HG02938 (cell line): Measurements from ENCODE around the gene CC2D1A.
"Not testable (repeated sequence)": the region's sequence is repeated elsewhere in the genome, so short reads cannot be mapped to it uniquely, and the experiment has no call there.

Source experiments
- ATAC-seq: cut with Tn5 transposase; IDR thresholded peaks from one replicate; pipeline ENCODE4 v1.9.1; 2021; ENCODE audit warnings: mild to moderate bottlenecking, moderate library complexity; ENCODE audit not compliant: unreplicated experiment

CC2D1A gene

GRCh38 chr19:13902993-13903555 lies 2.9 kb upstream of the CC2D1A start:
- ATAC-seq: no peak

DNA sequence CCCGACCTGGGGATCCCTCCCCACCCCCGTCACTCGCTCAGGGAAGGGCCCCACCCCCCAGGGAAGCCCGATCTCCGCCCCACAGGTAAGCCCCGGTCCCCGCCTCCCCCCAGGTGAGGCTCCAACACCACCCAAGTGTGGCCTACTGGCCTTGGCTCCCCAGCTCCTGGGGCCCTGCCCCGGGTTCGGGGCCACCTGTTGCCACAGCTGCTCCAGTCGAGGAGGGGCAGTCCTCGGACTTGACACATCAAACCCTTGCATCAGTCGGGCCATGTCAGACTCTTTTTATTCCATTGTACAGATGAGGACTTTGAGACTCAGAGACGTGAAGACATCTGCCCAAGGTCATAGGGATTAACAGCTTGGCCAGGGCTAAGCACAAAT lies 512 bp downstream of the CC2D1A start:
- ATAC-seq: no peak

- ATAC-seq: no peak
These were observed 909 bp downstream of the CC2D1A start for GRCh38 chr19:13906910-13907309.

GRCh38 chr19:13908674-13909073 lies 2.7 kb downstream of the CC2D1A start:
- ATAC-seq: no peak

DNA sequence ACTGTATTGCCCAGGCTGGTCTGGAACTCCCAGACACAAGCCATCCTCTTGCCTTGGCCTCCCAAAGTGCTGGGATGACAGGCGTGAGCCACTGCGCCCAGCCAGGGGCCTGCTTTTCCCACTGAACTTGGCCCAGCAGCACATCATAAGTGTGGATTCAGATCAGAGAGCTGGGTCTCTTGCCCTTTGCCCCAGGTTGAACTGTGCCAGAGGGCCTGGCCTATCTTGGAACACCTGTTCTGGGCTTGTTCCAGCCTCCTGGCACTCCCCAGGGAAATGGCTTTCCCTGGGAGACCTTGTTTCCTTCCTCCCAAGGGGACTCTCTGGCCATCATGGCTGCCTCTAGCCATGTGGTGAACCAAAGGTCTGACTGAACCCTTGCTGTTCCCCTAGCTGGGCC lies 3.4 kb downstream of the CC2D1A start:
- ATAC-seq: no peak

GRCh38 chr19:13913352-13913751 lies 7.4 kb downstream of the CC2D1A start:
- ATAC-seq: no peak

DNA sequence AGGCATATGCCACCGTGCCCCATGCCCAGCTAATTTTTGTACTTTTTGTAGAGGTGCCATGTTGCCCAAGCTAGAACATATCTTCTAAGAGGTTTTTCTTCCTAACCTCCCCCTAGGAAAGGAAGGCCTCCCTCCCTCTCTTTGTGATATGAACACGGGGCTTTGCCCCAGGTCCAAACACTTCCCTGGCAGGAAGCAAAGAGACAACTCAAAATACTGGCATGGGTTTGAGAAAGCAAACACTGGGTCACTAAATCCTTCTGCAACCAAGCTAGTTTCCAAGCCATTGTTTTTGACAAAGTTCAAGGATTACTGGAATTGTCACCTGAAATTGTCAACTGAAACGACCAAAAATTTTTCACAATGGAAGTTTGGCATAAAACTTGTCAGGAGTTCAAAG lies 8.8 kb downstream of the CC2D1A start:
- ATAC-seq: no peak

DNA sequence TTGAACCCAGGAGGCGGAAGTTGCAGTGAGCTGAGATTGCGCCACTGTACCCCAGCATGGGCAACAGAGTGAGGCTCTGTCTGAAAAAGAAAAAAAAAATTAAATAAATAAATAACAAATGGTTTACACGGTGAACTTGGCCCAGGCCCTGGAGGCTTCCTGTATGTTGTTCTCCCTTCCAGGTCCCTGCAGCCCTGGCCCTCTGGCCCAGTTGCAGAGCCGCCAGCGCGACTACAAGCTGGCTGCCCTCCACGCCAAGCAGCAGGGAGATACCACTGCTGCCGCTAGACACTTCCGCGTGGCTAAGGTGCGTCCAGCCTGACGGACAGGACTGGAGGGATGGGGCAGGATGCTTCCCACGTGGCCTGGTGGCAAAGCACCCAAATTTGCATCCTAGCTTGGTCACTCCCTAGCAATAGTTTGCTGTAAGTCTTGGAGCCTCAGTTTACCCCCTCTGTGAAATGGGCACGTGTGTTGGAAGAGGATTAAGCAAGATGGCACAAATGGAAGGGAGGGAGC lies 11.9 kb downstream of the CC2D1A start:
- no peak for ATAC-seq

- no peak for ATAC-seq
These were observed 12.9 kb downstream of the CC2D1A start for GRCh38 chr19:13918726-13919411.

- ATAC-seq: no peak
These were observed 14.5 kb downstream of the CC2D1A start for GRCh38 chr19:13920524-13920923.

- ATAC-seq: no peak
These were observed 15.1 kb downstream of the CC2D1A start for GRCh38 chr19:13920940-13921747.

DNA sequence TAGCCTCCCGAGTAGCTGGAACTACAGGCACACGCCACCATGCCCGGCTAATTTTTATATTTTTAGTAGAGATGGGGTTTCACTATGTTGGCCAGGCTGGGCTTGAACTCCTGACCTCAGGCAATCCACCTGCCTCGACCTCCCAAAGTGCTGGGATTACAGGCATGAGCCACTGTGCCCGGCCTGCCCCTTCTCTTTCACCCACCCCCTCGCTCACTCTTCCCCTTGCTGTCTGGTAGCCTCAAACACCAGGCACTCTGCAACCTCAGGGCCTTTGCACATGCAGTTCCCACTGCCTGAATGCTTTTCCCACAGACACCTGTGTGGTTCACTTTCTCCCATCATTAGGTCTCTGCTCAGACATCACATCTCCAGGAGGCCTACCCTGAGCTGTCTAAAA lies 16.1 kb downstream of the CC2D1A start:
- ATAC-seq: not testable (repeated sequence)

GRCh38 chr19:13923194-13923987 lies 17.4 kb downstream of the CC2D1A start:
- ATAC-seq: no peak

- no peak for ATAC-seq
These were observed 20.0 kb downstream of the CC2D1A start for GRCh38 chr19:13926010-13926409.

DNA sequence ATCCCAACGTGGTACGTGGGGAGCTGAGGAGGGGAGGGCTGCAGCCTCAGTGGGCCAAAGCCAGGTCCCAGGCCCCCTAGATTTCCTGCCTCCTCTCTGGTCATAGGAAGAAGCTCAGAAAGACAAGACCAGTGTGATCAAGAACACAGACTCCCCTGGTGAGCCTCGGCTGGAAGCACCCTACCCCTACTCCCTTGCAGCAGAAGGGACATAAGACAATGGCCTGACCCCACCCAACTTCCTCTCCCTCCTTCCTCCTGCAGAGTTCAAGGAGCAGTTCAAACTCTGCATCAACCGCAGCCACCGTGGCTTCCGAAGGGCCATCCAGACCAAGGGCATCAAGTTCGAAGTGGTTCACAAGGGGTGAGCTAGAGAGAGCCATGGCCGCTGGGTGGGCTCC lies 20.7 kb downstream of the CC2D1A start:
- no peak for ATAC-seq

DNA sequence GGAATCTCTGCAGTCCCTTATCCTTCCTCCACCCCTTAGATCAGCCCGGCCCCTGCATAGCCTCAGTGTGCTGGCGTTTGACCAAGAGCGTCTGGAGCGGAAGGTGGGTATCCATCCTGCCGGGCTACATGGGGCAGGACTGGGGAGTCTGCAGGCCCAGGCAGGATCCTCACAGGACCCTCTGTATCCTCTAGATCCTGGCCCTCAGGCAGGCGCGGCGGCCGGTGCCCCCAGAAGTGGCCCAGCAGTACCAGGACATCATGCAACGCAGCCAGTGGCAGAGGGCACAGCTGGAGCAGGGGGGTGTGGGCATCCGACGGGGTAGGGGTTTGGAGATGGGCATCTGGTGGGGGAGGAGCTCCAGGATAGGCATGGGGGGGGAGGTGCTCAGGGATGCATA lies 23.3 kb downstream of the CC2D1A start:
- no peak for ATAC-seq

- ATAC-seq: no peak
These were observed 24.0 kb downstream of the CC2D1A start for GRCh38 chr19:13929956-13930355.

DNA sequence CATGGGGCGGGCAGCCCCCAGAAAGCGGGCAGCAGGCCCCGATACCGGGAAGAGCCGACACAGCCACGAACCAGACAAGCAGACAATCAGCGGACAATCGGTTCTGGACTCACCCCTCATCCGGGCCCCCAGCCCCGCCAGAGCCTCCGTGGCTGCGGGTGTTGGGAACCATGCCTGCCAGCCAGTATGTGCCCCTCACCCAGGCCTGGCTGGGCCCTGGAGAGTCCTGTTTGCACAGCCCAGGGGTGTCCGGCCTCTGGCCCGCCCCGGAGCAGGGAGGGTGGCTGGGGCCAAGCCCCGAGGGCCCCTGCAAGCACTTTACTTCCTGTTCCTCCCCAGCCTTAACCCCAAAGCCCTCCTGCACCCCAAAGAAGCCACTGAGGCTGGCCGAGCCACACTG lies 24.4 kb downstream of the CC2D1A start:
- no peak for ATAC-seq

GRCh38 chr19:13931391-13932148 lies 25.6 kb downstream of the CC2D1A start:
- ATAC-seq: no peak

- ATAC-seq: no peak
These were observed 26.2 kb downstream of the CC2D1A start for GRCh38 chr19:13932149-13932637.
